ENCODE measurements around the gene PKP3. TPM values are rescaled to one million over a fixed set of nuclear protein-coding genes. Genes with fewer than 3 reads are reported as not detected.

Gene PKP3
- total RNA-seq, 1 experiment from 2014 or later, result 4.7 TPM

DNA sequence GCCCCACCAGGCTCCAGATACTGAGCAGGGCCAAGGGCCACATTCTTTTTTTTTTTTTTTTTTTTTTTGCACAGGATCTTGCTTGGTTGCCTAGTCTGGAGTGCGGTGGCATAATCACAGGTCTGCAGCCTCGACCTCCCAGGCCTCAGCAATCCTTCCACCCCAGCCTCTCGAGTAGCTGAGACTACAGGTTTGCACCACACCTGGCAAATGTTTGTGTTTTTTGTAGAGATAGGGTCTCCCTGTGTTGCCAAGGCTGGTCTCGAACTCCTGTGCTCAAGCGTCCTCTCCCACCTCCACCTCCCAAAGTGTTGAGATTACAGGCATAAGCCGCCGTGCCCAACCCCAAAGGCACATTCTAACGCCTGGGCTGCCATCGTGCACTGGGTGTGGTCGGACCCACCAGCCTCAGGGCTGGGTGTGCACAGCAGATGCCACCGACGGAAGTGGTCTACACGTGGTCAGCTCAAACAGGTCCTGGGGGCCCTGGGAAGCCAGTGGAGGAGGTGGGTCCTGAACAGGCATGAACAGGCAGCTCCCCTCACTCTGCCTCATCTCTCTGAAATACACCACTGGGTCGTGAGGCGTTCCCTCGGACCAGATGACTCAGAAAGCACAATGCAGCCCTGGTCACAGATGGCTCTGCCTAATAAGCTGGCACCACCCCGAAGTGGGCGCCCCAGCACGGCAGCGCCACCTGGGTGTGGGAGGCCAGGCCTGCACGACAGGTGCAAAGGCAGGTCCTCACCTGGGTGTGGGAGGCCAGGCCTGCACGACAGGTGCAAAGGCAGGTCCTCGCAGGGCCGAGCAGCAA is 29.9 kb upstream of the PKP3 start:
- peak; percentile 32 for DNase-seq (ENCODE audit: low read depth)

DNA sequence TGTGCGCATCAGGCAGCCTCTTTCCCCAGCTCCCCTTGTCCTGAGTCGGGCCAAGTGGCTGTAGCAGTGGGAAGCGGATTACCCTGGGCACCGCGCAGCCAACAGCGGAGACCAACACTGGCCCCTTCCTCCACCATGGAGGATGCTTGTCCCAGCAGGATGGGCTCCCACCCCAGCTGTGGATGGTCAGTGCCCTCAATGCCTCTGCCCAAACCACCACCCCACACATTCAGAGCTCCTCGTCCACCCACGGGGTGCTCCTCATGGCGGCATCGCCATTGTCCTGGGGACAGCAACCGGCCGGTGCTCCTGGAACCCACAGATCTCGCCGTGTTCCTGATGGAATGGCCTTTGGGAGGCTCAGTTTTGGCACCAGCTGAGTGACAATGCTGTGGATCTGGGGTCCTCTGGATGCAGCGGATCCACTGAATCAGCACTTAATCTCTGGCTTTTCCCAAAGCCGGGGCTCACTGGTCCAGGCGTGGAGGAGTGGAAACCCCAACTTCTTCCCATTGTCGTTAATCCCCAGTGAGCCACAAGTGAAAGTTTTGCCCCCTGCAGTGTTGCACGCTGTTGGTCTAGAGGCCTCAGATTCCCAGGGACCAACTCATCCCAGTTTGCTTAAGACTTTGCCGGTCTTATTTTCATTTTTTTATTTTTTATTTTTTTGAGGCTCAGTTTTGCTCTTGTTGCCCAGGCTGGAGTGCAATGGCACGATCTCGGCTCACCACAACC is 28.9 kb upstream of the PKP3 start:
- DNase-seq (ENCODE audit: low read depth), result no peak

DNA sequence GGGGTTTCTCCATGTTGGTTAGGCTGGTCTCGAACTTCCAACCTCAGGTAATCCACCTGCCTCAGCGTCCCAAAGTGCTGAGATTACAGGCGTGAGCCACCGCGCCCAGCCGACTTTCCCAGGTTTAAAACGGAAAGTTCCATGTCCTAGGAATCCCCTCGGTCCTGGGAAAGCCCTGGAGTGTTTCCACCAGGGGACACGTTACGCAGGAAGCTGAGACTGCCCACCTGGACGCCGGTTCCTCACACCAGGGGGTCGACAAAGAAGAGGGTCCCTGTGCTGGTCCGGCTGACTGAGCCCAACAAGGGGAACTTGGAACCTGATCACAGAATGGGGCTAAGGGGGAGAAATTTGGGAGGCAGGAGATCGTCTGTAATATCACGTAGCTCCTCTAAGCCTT is 28.2 kb upstream of the PKP3 start:
- DNase-seq (ENCODE audit: low read depth), result no peak

DNA sequence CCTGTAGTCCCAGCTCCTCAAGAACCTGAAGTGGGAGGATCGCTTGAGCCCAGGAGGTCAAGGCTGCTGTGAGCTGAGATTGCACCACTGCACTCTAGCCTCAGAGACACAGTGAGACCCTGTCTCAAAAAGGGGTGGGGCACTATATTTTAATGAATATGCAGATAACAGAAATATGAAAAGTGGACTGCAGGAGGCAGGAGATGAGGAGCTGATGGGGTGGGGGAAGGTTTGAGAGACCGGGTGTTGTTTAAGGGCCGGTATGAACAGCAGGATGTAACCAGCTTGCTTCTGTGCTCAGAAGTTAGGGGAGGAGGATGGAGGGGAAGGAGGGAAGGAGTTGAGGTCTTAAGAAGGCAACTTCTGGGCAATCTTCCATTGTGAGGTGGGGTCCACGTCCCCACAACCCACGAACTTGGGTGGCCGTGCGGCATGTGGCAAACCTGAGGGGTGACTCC is 26.0 kb upstream of the PKP3 start:
- no peak for DNase-seq (ENCODE audit: low read depth)

DNA sequence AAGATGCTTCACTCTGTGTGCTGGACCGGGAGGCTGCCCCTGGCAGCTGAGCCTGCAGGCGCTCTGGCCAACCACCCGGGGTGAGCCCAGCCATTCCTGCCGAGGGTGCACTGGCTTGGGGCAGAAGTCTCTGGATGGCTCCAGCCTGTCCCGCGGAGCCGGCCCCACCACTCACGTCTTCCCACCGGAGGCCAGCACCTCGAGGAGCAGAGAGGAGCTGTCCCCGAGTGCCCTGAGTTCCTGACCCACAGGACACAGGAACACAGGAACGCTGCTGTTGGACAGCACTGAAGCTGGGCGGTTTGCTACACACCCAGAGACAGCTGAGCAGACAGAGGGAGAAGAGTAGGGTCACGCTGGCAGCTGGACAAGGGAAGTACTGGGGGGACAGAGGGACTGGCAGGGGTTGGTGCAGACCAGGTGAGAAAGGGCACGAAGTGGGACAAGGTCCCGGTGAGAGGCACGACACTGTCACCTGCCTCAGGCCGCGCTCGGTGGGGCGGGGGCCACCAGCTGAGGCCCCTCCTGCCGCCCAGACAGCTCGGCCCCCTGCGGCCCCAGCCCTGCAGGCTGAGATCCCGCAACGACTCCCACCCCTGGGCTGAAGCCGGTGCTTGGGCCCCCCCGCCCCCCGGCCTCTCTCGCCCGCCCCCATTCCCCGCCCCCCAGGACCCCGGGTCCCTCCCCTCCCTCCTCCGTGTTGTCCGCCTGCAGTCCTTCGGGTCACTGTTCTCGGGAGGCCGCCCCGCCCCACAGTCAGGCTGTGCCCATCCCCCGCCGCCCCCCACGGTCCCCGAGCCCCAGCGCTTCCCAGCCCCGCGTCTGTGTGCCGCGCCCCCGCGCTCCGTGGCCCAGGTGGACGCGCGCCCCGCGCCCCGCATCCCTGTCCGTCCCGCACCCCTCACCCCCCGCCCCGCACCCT is 25.3 kb upstream of the PKP3 start:
- DNase-seq (ENCODE audit: low read depth), result peak; percentile 15

DNA sequence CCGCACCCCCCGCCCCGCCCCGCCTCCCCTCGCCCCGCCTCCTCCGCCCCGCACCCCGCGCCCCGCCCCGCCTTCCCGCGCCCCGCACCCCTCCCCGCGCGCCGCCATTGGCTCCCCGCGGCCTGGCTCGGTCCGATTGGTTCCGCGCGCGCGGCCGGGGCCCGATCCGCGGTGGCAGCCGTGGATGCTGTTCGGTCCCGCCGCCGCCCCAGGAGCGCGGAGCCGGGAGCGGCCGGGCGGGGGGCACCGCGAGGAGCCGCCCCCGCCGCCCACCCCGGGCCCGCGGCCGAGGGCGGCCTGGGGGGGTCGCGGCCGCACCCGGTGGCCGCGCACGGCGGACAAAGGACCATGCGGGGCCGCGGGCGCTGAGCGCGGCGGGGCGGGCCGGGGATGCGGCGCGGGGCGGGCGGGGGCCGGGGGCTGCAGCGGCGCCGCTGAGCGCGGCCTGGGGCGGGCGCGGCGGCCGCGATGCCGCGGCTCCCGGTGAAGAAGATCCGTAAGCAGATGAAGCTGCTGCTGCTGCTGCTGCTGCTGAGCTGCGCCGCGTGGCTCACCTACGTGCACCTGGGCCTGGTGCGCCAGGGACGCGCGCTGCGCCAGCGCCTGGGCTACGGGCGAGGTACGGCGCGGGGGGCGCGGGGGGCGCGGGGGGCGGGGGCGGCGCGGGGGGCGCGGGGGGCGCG is 24.5 kb upstream of the PKP3 start, which contains the start of gene B4GALNT4:
Gene B4GALNT4, plus strand, starts transcription at position 164 of the 683 bp plus-strand sequence. Its CDS starts 305 bp downstream, at position 469.
- DNase-seq (ENCODE audit: low read depth), result no peak

DNA sequence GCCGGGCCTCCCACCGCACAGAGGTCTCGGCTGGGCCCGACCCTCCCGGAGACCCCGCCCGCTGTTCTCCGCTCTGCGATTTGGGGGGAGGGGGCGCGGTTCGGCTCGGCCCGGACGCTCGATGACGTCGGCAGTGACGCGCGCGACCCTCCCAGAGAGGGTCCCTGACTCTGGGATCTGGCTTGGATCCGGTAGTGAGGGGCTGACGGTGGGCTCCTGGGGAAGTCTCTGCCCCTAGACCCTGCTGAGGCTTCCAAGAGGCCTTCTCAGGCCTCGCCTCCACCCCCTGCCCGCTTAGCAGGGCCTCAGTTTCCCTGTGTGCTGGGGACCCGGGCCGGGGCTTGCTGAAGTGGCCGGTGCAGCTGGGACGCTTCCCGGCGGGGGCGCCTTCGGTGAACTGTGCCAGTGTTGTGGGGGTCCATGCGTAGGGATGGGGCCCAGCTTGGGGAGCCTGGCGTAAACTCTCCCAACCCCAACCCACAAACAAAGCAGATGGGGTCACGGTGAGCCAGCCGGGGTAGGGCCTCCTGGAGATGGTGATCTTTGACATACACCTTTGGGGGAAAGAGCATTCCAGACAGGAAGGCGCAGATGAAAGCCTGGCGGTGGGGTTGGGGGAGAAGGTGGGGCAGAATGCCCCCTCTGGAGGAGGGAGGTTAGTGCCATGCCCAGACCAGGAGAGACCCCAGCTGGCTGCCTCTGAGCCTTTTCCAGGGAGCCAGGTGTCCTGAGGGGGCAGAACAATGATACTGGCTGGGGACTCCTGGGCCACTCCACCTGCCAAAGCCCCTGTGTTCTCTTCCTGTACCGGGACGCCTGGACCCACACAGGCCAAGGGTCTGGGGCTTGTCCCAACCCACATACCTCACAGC is 23.7 kb upstream of the PKP3 start:
- no peak for DNase-seq (ENCODE audit: low read depth)

DNA sequence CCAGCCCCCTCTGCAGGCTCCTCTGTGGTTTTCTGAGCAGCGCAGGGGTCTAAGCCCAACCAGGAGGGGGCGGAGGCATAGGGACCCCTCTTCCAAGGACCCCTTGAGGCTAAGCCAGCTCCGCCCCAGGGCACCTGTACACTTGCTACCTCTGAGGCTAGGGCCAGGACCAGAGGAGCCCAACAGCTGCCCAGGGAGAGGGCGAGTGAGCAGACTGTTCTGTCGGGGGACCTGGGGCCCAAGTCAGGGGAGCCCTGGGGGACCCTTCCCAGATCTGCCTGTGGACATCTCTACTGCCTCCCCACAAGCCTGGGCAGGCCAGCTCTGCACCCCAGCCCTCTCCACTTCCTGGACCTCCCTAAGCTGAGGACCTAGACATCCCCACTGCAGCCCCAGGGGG is 23.0 kb upstream of the PKP3 start:
- DNase-seq (ENCODE audit: low read depth), result no peak

DNA sequence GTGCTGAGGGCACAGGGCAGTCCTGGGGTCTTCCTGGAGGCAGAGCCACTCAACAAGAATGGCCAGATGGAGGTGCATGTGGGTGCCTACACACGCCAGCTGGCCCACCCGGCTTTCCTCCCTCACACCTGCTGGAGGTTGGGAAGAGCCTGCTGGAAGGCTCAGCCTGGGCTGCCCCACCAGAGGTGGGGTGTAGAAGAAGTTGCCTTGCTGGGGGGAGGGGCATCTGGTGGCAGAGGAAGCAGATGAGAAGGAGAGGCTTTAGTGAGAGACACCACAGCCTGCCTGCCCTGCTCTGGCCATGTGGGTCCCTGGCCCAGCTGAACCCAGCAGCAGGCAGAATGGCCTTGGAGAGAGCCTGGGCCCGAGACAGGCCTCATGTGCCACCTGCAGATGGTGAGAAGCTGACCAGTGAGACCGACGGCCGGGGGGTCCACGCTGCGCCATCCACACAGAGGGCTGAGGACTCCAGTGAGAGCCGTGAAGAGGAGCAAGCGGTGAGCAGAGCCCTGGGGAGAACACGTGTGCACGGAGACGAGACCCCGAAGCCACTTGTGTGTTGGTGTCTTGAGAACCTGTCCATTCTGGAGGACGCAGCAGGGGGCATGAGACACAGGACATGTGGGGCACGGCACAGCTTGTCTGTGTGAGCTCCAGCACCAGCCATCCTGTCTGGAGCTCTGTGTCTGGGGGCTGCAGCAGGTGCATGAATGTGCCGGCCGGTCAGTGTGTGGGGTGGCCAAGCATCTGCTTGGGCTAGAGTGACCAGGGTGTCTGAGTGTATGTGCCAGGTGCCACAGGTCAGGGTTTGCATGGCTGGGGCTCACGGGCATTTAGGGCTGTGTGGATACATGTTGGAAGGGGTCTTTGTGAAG is 22.1 kb upstream of the PKP3 start:
- no peak for DNase-seq (ENCODE audit: low read depth)

DNA sequence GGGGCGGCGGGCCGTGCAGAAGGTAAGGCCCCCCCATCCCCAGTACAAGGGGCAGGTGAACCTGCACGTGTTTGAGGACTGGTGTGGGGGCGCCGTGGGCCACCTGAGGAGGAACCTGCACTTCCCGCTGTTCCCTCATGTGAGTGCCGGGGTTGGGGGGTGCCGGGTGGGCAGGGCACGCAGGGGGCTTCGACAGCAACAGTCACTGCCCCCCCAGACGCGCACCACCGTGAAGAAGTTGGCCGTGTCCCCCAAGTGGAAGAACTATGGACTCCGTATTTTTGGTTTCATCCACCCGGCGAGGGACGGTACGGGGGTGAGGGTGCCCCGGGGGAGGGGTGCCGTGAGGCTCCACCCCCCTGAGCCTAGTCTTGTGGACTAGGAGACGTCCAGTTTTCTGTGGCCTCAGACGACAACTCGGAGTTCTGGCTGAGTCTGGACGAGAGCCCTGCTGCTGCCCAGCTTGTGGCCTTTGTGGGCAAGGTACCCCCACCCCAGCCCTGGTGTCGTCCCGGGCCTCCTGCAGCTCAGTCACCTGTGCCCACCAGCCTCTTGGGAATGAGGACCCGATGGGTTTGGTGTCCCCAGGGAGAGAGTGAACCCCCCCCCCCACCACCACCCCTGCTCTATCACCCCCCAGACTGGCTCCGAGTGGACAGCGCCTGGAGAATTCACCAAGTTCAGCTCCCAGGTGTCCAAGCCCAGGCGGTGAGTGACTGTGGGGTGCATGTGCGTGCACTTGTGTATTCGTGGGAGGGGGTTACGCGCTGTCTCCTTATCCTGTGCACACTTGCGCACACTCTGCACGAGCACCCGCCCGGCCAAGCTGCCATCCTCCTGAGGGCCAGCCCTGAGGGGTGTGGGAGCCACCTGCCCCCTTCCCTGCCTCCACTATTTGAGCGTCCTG is 20.9 kb upstream of the PKP3 start:
- DNase-seq (ENCODE audit: low read depth), result no peak

DNA sequence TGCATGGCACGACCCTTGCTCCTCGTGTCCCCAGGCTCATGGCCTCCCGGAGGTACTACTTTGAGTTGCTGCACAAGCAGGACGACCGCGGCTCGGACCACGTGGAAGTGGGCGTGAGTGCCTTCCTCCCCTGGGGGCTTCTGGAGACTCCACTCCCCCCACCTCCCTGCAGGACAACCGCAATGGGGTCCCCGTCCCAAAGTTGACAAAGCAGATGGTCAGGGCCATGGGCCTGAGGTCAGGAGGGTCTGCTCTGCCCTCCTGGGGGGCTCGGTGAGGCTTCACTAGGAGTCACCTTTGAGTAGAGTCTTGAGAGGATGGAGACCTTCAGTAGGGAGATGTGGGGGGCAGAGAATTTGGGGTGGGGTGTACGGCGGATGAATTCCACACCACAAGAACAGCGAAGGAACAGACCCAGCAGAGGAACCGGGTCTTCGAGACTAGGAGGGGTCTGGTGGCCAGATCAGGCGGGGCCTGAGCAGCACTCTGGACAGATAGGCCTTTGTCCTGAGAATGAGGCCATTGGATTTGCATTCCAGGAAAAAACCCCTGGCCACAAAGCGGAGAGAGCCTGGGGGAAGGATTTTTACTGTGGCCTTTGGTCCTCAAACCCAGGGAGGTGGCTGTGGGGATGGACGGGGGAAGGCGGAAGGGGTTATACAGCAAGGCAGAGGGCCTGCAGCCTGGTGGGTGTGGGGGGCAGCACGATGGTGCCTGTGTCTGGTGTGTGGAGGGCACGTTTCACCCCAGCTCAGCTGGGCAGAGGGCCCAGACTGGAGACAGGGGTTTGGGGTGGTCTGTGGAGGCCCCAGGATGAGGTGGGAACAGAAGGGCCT is 20.1 kb upstream of the PKP3 start:
- no peak for DNase-seq (ENCODE audit: low read depth)

DNA sequence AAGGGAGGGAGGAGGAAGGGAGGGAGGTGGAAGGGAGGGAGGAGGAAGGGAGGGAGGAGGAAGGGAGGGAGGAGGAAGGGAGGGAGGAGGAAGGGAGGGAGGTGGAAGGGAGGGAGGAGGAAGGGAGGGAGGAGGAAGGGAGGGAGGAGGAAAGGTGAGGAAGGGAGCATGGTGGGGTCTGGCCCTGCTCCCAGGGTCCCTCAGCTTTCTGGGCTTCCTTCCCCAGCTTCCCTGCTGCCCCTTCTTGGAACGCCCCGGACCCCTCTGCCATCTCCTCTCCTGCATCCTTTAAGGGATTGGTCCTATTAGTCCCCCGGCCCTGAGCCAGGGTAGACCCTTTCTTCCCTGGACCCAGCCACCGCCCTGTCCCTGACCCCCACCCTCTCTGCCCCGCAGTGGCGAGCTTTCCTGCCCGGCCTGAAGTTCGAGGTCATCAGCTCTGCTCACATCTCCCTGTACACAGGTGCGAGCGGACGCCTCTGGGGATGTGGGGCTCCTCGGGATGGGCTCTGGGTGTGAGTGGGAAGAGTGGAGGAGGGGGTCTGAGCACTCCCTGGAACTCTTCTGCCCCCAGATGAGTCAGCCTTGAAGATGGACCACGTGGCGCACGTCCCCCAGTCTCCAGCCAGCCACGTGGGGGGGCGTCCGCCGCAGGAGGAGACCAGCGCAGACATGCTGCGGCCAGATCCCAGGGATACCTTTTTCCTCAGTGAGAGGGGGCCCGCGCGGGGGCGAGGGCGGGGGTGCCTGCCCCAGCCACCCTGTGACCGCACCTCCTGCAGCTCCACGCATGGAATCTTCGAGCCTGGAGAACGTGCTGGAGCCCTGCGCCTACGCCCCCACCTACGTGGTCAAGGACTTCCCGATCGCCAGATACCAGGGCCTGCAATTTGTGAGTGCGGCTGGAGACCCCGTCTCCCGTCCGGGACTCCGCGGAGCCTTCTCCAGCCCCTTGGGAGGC is 18.7 kb upstream of the PKP3 start:
- DNase-seq (ENCODE audit: low read depth), result no peak

DNA sequence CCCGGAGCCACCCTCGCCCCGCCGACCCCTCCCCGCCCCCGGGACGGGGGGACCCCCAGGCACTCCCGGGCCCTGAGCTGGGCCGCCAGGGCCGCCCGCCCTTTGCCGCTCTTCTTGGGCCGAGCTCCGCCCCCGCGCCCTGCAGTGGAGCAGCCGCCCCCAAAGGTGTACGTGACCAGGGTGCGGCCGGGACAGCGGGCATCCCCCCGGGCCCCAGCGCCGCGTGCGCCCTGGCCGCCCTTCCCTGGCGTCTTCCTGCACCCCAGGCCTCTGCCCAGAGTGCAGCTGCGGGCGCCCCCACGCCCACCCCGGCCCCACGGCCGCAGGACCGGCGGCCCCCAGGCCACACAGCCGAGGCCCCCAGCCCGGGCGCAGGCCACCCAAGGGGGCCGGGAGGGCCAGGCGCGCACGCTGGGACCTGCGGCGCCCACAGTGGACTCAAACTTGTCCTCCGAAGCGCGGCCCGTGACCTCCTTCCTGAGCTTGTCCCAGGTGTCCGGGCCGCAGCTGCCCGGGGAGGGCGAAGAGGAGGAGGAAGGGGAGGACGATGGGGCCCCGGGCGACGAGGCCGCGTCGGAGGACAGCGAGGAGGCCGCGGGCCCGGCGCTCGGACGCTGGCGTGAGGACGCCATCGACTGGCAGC is 17.4 kb upstream of the PKP3 start:
- DNase-seq (ENCODE audit: low read depth), result no peak

DNA sequence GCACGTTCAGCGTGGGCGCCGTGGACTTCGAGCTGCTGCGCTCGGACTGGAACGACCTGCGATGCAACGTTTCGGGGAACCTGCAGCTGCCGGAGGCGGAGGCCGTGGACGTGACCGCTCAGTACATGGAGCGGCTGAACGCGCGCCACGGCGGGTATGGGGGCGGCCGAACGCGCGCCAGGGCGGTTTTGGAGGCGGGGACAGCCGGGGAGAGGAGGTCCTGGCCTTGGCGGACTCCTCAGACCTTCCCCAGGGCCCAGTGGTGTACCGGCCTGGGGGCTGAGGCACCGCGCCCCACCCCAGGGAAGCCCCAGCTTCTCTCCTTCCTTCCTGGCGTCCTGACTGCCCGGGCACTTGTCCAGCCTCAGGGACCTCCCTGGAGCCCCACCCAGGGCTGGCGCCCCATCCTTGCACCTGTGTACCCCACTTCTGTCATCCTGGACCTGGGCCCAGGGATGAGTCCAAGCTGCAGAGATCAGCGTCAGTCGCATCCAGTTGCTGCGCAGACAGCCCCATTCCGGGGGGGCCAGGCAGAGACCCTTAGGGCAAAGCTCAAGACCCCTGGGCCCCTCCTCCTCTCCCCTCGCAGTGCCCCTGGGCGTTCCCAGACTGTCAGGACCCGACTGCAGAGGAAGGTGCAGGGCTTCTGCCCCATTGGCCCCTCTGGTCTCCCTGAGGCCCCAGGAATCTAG is 16.7 kb upstream of the PKP3 start:
- DNase-seq (ENCODE audit: low read depth), result no peak
